ENCODE measurements around the gene ACTG1. TPM values are rescaled to one million over a fixed set of nuclear protein-coding genes. Genes with fewer than 3 reads are reported as not detected.

Gene ACTG1
- total RNA-seq, 1 donor from 2014 or later = 4,575 TPM

DNA sequence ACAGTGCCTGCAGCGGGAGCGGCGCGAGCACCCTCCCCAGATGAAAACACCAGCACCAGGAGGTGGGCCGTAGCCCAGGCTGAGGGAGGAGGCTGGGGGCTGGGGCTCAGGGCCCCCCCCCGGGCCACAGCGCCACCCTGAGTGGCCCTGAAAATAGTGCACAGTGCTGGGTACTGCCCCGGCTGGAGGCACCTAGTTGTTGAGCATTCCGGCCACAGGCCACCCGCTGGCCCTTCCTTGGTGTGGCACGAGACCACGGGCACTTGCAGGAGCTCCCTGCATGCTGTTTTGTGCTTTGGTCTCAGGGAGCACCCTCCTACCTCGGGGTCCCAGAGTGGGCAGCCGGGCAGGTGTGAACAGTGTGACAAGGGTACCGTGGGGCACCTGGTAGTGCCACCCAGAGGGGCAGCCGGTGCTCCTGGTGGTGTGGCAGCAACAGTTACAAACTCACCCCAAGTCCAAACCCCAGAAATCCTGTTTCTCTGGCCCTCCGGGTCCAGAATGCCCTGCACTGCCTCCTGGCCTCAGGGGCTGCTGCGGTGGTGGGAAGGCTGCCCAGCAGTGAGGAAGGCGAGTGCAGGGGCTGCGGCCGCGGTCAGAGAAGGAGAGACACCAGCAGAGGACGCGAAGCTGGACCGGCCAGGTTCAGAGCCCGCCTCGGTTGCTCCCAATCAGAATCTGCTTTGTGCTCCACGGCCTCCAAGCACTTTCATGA is 27.5 kb upstream of the ACTG1 start:
- H3K4me3 Mint-ChIP-seq (ENCODE audit: unreplicated experiment) = no peak overlapping the region
- peaks cover 8% of the 10 kb centered on the region for H3K36me3 Mint-ChIP-seq (ENCODE audit: low read depth)
- no peaks in the 10 kb centered on the region for H3K27me3 Mint-ChIP-seq (ENCODE audit: low read depth)
- peaks cover 4% of the 10 kb centered on the region for H3K4me1 Mint-ChIP-seq (ENCODE audit: low read depth)
- no peak for DNase-seq (ENCODE audit: low spot score)
- no peak overlapping the region for H3K27ac Mint-ChIP-seq (ENCODE audit: unreplicated experiment)
- TF ChIP-seq, protein P1, sequence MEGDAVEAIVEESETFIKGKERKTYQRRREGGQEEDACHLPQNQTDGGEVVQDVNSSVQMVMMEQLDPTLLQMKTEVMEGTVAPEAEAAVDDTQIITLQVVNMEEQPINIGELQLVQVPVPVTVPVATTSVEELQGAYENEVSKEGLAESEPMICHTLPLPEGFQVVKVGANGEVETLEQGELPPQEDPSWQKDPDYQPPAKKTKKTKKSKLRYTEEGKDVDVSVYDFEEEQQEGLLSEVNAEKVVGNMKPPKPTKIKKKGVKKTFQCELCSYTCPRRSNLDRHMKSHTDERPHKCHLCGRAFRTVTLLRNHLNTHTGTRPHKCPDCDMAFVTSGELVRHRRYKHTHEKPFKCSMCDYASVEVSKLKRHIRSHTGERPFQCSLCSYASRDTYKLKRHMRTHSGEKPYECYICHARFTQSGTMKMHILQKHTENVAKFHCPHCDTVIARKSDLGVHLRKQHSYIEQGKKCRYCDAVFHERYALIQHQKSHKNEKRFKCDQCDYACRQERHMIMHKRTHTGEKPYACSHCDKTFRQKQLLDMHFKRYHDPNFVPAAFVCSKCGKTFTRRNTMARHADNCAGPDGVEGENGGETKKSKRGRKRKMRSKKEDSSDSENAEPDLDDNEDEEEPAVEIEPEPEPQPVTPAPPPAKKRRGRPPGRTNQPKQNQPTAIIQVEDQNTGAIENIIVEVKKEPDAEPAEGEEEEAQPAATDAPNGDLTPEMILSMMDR (IDR thresholded peaks at IDR 0.05) = peak; percentile 13
- no peaks in the 10 kb centered on the region for H3K9me3 Mint-ChIP-seq (ENCODE audit: low read depth)

DNA sequence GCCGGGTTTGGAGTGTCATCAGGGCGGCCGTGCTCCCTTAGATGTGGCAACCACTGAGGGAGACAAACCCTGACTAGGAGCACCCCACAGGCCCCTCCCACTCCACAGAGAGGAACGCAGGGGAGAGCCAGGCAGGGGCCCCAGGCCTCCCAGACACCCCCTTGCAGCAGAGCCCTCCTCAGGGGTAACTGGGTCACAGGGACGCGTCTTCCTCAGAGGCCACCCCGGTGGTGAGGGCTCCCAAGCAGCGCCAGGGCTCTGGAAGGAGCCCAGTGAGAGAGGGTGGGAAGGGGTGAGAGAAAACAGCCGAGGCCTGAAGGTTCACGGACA is 26.9 kb upstream of the ACTG1 start:
- Mint-ChIP-seq H3K4me3 (ENCODE audit: unreplicated experiment) (no peak overlapping the region), H3K36me3 (ENCODE audit: low read depth) (peaks cover 8% of the 10 kb centered on the region), H3K27me3 (ENCODE audit: low read depth) (no peaks in the 10 kb centered on the region), H3K27ac (ENCODE audit: unreplicated experiment) (no peak overlapping the region), H3K4me1 (ENCODE audit: low read depth) (peaks cover 4% of the 10 kb centered on the region), H3K9me3 (ENCODE audit: low read depth) (no peaks in the 10 kb centered on the region)
- DNase-seq (ENCODE audit: low spot score) = no peak
- TF ChIP-seq, protein P1 (IDR thresholded peaks at IDR 0.05) = no peak

DNA sequence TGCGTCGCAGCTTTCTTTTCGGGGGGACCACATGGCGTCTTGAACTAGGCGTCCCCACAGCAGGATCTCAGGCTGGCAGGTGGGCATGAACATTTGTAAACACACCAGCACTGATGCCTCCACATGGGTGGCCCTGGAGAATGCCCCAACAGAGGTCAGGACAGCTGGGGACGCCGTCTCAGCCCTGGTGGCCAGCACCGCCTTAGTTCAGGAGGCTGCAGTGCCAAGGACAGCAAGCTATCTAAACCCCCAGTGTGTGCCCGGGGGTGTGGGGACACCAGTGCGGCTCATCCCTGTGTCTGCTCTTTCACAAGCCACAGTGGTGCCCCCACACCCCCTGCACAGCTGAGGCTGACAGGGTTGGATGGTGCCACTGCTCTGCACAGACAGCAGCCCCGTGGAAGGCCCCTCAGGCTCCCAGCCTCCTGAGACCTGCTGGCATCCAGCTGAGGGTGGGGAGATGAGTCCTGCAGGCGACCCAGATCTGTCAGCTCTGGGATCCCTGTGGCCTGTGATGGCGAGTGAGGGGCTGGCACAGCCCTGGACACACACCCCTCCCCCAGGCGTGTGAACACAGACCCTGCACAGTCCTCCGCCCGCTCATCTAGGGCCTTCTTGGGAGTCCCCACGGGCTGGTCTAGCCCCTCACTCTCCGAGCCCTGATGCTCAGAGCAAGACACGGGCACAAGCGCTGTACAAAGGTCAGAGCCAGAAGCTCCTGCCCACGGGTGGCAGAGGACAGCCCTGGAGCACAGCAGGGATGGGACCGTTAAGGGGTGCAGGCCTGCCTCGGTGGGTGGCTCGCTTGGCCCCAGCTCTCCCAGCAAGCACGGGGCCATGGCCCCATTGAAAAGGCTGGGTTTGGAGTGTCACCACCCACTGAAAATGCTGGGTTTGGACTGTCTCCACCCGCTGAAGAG is 26.3 kb upstream of the ACTG1 start:
- no peak for DNase-seq (ENCODE audit: low spot score)
- Mint-ChIP-seq H3K27ac (ENCODE audit: unreplicated experiment) (no peak overlapping the region), H3K4me1 (ENCODE audit: low read depth) (peaks cover 7% of the 10 kb centered on the region), H3K27me3 (ENCODE audit: low read depth) (no peaks in the 10 kb centered on the region), H3K36me3 (ENCODE audit: low read depth) (peaks cover 8% of the 10 kb centered on the region), H3K4me3 (ENCODE audit: unreplicated experiment) (no peak overlapping the region), H3K9me3 (ENCODE audit: low read depth) (no peaks in the 10 kb centered on the region)
- TF ChIP-seq, protein P1 (IDR thresholded peaks at IDR 0.05) = no peak

- H3K27me3 Mint-ChIP-seq (ENCODE audit: low read depth) = no peaks in the 10 kb centered on the region
- H3K27ac Mint-ChIP-seq (ENCODE audit: unreplicated experiment) = peak overlapping the region; percentile 70
- DNase-seq (ENCODE audit: low spot score) = no peak
- H3K36me3 Mint-ChIP-seq (ENCODE audit: low read depth) = peaks cover 8% of the 10 kb centered on the region
- TF ChIP-seq, protein P1 (IDR thresholded peaks at IDR 0.05) = peak; percentile 29
- H3K4me3 Mint-ChIP-seq (ENCODE audit: unreplicated experiment) = no peak overlapping the region
- H3K4me1 Mint-ChIP-seq (ENCODE audit: low read depth) = peaks cover 7% of the 10 kb centered on the region
- H3K9me3 Mint-ChIP-seq (ENCODE audit: low read depth) = no peaks in the 10 kb centered on the region
Observed at GRCh38 chr17:81537856-81538555, 25.4 kb upstream of the ACTG1 start.

DNA sequence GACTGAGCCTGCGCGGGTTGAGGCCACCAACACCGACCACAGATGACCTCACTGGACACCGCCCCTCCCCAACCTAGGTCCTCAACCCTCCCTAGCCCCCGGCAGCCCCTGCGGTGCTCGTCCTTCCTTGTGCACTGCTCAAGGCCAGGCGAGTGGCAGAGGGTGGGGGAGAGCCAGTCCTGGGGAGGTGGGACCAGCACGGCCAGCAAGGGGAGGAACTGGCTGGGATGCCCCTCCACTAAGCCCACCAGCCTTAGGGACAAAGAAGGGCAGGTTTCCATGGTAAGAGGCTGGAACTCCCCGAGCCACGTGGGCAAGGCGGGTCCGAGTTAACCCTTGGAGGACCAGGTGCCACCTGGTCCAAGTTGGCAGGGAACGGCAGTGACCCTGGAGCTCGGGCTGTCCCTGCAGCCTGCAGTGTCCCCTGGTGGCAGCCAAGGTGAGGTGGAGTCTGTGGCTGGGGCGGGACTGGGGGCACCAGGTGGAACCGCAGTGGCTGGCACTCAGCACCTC is 24.8 kb upstream of the ACTG1 start:
- Mint-ChIP-seq H3K36me3 (ENCODE audit: low read depth) (peaks cover 8% of the 10 kb centered on the region), H3K4me1 (ENCODE audit: low read depth) (peaks cover 7% of the 10 kb centered on the region), H3K4me3 (ENCODE audit: unreplicated experiment) (no peak overlapping the region), H3K9me3 (ENCODE audit: low read depth) (no peaks in the 10 kb centered on the region), H3K27ac (ENCODE audit: unreplicated experiment) (peak overlapping the region; percentile 17), H3K27me3 (ENCODE audit: low read depth) (no peaks in the 10 kb centered on the region)
- TF ChIP-seq, protein P1 (IDR thresholded peaks at IDR 0.05) = peak; percentile 74
- no peak for DNase-seq (ENCODE audit: low spot score)

All from chondrocyte (in vitro differentiated cells).